WERI-Rb-1 (cell line): ENCODE data around the gene ALDH1A1.

Experiments
- DNase-seq: peaks from one replicate; pipeline ENCODE4 v3.0.0-alpha.2; 2020
- H3K27ac ChIP-seq: fragments of 250-450 bp; sonication (Bioruptor Pico); 2 replicates; pipeline ENCODE4 v1.5.1; 2020; ENCODE audit warnings: mild to moderate bottlenecking, moderate library complexity
- H3K27me3 ChIP-seq: fragments of 250-450 bp; sonication (Bioruptor Pico); 2 replicates; pipeline ENCODE4 v1.5.1; 2021; ENCODE audit warnings: mild to moderate bottlenecking, low read depth, moderate library complexity; ENCODE audit not compliant: insufficient read depth, severe bottlenecking
- H3K36me3 ChIP-seq: fragments of 250-450 bp; sonication (Bioruptor Pico); 2 replicates; pipeline ENCODE4 v1.5.1; 2020; ENCODE audit warnings: mild to moderate bottlenecking, moderate library complexity
- H3K4me3 ChIP-seq: 2 replicates; pipeline ENCODE4 v1.5.1; 2011; ENCODE audit warnings: low read depth, mild to moderate bottlenecking, control low read depth, low read length
- H3K9me3 ChIP-seq: fragments of 250-450 bp; sonication (Bioruptor Pico); 2 replicates; pipeline ENCODE4 v1.5.1; 2021; ENCODE audit warnings: mild to moderate bottlenecking, moderate library complexity; ENCODE audit not compliant: severe bottlenecking
- CTCF ChIP-seq: IDR thresholded peaks from 2 replicates; pipeline ENCODE4 v1.5.1; 2011; ENCODE audit warnings: low read depth, mild to moderate bottlenecking, control low read depth, inconsistent platforms, low read length

ALDH1A1 gene

GRCh38 chr9:72952914-72953313 is at the start of gene ALDH1A1:
Gene ALDH1A1 (minus strand): TSS chr9:72953053. CDS start chr9:72953000, 53 bp downstream.
- Histone ChIP-seq H3K36me3 (no peaks in the 10 kb centered on the region), H3K27me3 (no peaks in the 10 kb centered on the region), H3K4me3 (no peak within 1 kb of the TSS), H3K27ac (no peak within 1 kb of the TSS), H3K9me3 (no peaks in the 10 kb centered on the region)
- DNase-seq: no peak
- no peak for TF ChIP-seq CTCF

- Histone ChIP-seq H3K36me3 (no peaks in the 10 kb centered on the region), H3K9me3 (no peaks in the 10 kb centered on the region), H3K4me3 (no peak overlapping the region), H3K27me3 (no peaks in the 10 kb centered on the region), H3K27ac (no peak overlapping the region)
- TF ChIP-seq CTCF: no peak
- no peak for DNase-seq
These were observed 49.0 kb upstream of the ALDH1A1 start for GRCh38 chr9:73001860-73002259.

GRCh38 chr9:72998363-72998762 is 45.5 kb upstream of the ALDH1A1 start:
- Histone ChIP-seq H3K9me3 (no peaks in the 10 kb centered on the region), H3K27me3 (no peaks in the 10 kb centered on the region), H3K4me3 (no peak overlapping the region), H3K36me3 (no peaks in the 10 kb centered on the region), H3K27ac (no peak overlapping the region)
- no peak for TF ChIP-seq CTCF
- no peak for DNase-seq

- TF ChIP-seq CTCF: no peak
These were observed 44.6 kb upstream of the ALDH1A1 start for GRCh38 chr9:72997387-72997995.

GRCh38 chr9:72996684-72997314 is 43.9 kb upstream of the ALDH1A1 start:
- no peak overlapping the region for H3K4me3 ChIP-seq
- no peaks in the 10 kb centered on the region for H3K27me3 ChIP-seq
- H3K27ac ChIP-seq: no peak overlapping the region
- H3K36me3 ChIP-seq: no peaks in the 10 kb centered on the region
- DNase-seq: no peak
- TF ChIP-seq CTCF: no peak
- H3K9me3 ChIP-seq: no peaks in the 10 kb centered on the region

More at GRCh38 chr9:72997387-72997995, 44.6 kb upstream of the ALDH1A1 start:
- H3K4me3 ChIP-seq: no peak overlapping the region
- H3K36me3 ChIP-seq: no peaks in the 10 kb centered on the region
- no peaks in the 10 kb centered on the region for H3K9me3 ChIP-seq
- H3K27me3 ChIP-seq: no peaks in the 10 kb centered on the region
- no peak overlapping the region for H3K27ac ChIP-seq
- DNase-seq: no peak

- TF ChIP-seq CTCF: no peak
- no peak overlapping the region for H3K27ac ChIP-seq
- no peaks in the 10 kb centered on the region for H3K36me3 ChIP-seq
- H3K9me3 ChIP-seq: no peaks in the 10 kb centered on the region
- no peak overlapping the region for H3K4me3 ChIP-seq
- no peak for DNase-seq
- H3K27me3 ChIP-seq: no peaks in the 10 kb centered on the region
These were observed 43.3 kb upstream of the ALDH1A1 start for GRCh38 chr9:72996114-72996513.
